OCI-LY1 (cell line): ENCODE results near the gene CBLB.

ENCODE experiments used
- EZH2 ChIP-seq: fragments of 200-600 bp; sonication (generic), shearing (Covaris generic); IDR thresholded peaks from 2 replicates; pipeline ENCODE4 v1.8.0; 2017; ENCODE audit warnings: borderline replicate concordance, mixed run types, mild to moderate bottlenecking, antibody characterized with exemption, low read length, moderate library complexity, mixed read lengths
- TF ChIP-seq, protein P1 (sequence below): fragments of 200-600 bp; sonication (generic), shearing (Covaris generic); IDR thresholded peaks from 2 replicates; pipeline ENCODE4 v1.5.1; 2017; ENCODE audit warnings: mild to moderate bottlenecking, antibody characterized with exemption, low read length, moderate library complexity, mixed read lengths

DNA sequence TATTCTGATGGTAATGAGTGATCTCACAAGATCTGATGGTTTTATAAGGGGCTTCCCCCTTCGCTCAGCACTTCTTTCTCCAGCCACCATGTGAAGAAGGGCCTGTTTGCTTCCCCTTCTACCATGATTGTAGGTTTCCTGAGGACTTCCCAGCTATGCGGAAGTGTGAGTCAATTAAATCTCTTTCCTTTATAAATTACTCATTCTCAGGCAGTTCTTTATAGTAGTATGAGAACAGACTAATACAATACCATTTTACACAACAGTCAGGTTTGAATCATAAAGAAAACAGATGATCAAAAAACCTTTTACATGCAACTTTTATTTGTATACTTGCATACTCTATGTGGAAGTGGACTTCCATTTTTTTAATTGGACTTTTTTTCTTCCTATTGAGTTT, 46.7 kb upstream of the CBLB start:
- TF ChIP-seq, protein P1, sequence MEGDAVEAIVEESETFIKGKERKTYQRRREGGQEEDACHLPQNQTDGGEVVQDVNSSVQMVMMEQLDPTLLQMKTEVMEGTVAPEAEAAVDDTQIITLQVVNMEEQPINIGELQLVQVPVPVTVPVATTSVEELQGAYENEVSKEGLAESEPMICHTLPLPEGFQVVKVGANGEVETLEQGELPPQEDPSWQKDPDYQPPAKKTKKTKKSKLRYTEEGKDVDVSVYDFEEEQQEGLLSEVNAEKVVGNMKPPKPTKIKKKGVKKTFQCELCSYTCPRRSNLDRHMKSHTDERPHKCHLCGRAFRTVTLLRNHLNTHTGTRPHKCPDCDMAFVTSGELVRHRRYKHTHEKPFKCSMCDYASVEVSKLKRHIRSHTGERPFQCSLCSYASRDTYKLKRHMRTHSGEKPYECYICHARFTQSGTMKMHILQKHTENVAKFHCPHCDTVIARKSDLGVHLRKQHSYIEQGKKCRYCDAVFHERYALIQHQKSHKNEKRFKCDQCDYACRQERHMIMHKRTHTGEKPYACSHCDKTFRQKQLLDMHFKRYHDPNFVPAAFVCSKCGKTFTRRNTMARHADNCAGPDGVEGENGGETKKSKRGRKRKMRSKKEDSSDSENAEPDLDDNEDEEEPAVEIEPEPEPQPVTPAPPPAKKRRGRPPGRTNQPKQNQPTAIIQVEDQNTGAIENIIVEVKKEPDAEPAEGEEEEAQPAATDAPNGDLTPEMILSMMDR: no peak
- no peak for TF ChIP-seq EZH2
